HG03139 (cell line): ENCODE results near the gene DGKD.

ENCODE experiments used
- ATAC-seq: cut with Tn5 transposase; IDR thresholded peaks from one replicate; pipeline ENCODE4 v1.9.1; 2021; ENCODE audit not compliant: unreplicated experiment

The DGKD gene

GRCh38 chr2:233470011-233470687 is 115.9 kb downstream of the DGKD start:
- no peak for ATAC-seq

- no peak for ATAC-seq
Measured at GRCh38 chr2:233470839-233471238, 116.5 kb downstream of the DGKD start.

- ATAC-seq, result no peak
Measured at GRCh38 chr2:233471291-233472035, 117.2 kb downstream of the DGKD start.

- ATAC-seq, result no peak
Measured at GRCh38 chr2:233473386-233473791, 119.1 kb downstream of the DGKD start.

- no peak for ATAC-seq
Measured at GRCh38 chr2:233473878-233474277, 119.6 kb downstream of the DGKD start.

- no peak for ATAC-seq
Measured at GRCh38 chr2:233474308-233475160, 120.2 kb downstream of the DGKD start.

- no peak for ATAC-seq
Measured at GRCh38 chr2:233476063-233476410, 121.7 kb downstream of the DGKD start.

- ATAC-seq, result no peak
Measured at GRCh38 chr2:233476651-233477547, 122.6 kb downstream of the DGKD start.

- ATAC-seq, result no peak
Measured at GRCh38 chr2:233477548-233478433, 123.5 kb downstream of the DGKD start.

- ATAC-seq, result no peak
Measured at GRCh38 chr2:233479616-233480489, 125.6 kb downstream of the DGKD start.

- no peak for ATAC-seq
Measured at GRCh38 chr2:233480490-233481202, 126.4 kb downstream of the DGKD start.

GRCh38 chr2:233481368-233482142 is 127.3 kb downstream of the DGKD start:
- no peak for ATAC-seq

- no peak for ATAC-seq
Measured at GRCh38 chr2:233482616-233483015, 128.3 kb downstream of the DGKD start.

- no peak for ATAC-seq
Measured at GRCh38 chr2:233485726-233486125, 131.4 kb downstream of the DGKD start.

- ATAC-seq, result no peak
Measured at GRCh38 chr2:233486357-233486756, 132.1 kb downstream of the DGKD start.

- ATAC-seq, result no peak
Measured at GRCh38 chr2:233486778-233487552, 132.7 kb downstream of the DGKD start.
